HG02840 (cell line): ENCODE data around the gene USP34.

Source experiments
- ATAC-seq: cut with Tn5 transposase; IDR thresholded peaks from one replicate; pipeline ENCODE4 v1.9.1; 2021; ENCODE audit warnings: mild to moderate bottlenecking, moderate library complexity, moderate number of reproducible peaks; ENCODE audit not compliant: unreplicated experiment, low FRiP score

USP34 gene

DNA sequence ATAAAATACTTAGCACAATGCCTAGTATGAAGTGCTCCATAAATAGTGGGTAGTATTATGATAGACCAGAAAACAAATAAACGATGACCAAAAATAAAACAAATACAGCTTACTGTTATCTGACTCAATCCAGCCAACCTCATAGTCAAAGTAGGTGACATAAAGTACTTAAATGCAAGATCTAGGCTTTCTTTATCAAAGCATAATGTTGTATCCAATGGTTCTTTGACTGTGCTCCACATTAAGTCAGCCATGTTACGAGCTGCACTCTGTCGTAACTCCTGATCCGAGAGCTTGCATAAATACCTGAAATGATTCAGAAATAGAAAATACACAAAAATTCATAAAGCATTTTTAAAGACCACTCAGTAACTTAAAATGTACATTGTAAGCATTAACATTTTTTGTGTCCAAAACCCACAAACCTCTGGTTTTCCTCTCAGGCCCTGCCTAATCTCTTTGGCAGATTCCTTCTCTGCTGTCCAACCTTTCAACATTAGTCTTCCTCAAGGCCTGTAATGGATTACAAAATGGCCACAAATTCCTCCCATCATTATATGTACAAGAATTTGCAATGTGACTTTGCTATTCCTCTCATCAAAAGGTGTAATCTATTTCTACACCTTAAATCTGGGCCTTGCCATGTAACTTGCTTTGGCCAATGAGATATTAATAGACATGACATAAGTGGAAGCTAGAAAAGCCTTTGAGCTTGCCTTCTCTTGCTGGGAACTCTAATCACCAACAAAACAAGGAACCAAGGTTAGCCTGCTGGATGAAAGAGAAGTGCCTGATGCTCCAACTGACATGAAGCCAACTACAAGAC is 90.6 kb downstream of the USP34 start:
- ATAC-seq: no peak

DNA sequence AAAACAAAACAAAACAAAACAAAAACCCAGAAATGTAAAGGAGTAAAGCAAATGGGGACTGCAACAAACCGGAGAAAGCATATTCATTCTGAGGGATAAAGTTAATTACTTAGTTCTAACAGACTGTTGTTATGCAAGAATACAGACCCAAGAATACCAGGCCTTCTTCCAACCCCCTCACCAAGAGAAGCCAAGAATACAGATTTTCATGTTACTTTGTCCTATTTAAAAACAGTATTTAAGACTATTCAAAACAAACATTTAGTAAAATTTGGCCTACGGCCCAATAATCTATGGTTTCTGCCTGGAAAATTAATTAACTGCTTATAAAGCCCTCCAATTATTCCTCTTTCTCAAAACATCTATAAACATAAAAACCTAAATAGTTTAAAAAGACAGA is 91.4 kb downstream of the USP34 start:
- no peak for ATAC-seq

DNA sequence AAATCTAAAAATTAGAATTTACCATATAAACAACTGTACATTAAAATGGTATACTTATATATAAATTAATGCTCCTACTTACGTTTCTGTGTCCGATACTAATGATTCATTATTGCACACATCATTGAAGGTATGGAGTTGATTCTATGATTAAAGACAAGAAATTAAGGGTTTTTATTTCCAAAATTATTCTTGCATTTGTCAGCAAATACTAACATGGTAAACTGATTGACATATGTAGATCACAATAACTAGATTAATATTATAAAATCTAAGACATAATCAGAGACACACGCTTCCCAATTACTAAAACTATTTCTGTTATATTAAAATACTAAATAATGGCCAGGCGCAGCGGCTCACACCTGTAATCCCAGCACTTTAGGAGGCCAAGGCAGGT is 92.6 kb downstream of the USP34 start:
- ATAC-seq: no peak

- ATAC-seq: no peak
Observed at GRCh38 chr2:61377046-61377445, 93.8 kb downstream of the USP34 start.

GRCh38 chr2:61376211-61376610 is 94.7 kb downstream of the USP34 start:
- no peak for ATAC-seq

- ATAC-seq: no peak
Observed at GRCh38 chr2:61371027-61371426, 99.9 kb downstream of the USP34 start.

DNA sequence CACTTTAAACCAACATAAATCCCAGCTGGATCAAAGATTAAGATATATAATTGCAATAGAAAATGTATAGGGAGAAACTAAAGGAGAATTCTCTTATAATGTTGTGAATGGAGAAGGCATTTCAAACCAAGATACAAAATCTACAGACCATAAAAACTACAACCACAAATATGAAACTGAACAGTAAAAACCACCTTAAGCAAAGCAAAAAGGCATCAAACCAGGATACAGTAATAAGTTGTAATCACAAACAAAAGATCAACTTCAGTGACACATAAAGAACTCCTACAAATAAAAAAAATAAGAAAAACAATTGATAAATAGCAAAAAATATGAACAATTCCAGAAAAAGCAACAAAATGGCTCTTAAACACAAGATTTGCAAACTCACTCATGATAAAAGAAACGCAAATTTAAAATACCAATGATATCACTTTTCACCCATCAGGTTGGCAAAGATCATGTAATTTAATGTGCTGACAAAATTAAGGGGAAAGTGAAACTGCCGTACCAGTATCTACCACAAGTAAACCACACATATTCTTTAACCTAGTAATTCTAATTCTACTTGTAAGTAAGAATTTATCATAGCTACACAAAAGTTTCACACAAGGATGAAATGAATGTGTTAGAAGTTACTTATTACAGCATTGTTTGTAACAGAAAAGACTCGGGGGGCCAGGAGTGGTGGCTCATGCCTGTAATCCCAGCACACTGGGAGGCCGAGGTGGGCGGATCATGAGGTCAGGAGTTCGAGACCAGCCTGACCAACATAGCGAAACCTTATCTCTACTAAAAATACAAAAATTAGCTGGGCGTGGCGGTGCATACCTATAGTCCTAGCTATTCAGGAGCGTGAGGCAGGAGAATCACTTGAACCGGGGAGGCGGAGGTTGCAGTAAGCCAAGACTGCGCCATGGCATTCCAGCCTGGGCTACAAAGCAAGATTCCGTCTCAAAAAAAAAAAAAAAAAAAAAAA is 101.9 kb downstream of the USP34 start:
- ATAC-seq: no peak

- no peak for ATAC-seq
Observed at GRCh38 chr2:61367177-61367576, 103.7 kb downstream of the USP34 start.

GRCh38 chr2:61363580-61363979 is 107.3 kb downstream of the USP34 start:
- ATAC-seq: no peak

DNA sequence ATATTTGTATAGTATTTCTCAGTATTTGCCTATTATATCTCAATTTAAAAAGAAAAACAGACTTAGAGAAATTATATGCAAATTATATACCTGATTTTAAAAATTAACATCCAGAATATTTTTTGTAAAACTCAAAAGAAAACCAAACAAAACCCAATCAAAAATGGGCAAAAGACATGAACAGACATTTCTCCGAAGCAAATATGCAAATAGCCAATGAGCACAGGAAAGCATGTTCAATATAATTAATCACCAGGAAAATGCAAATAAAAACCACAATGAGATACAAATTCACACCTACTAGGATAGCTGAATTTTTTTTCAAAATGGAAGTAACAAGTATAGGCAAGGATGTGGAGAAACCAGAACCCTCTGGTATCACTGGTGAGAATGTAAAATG is 108.0 kb downstream of the USP34 start:
- ATAC-seq: no peak

DNA sequence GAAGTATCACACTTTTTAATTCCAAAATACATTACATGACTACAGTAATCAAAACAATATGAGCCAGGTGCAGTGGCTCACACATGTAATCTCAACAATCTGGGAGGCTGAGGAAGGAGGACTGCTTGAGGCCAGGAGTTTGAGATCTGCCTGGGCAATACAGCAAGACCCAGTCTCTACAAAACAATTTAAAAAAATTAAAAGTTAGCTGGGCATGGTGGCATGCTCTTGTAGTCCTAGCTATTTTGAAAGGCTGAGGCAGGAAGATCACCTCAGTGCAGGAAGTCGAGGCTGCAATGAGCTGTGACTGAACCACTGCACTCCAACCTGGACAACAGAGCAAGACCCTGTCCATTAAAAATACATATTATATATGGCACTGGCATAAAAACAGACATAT is 109.8 kb downstream of the USP34 start:
- no peak for ATAC-seq

- no peak for ATAC-seq
Observed at GRCh38 chr2:61359058-61359457, 111.8 kb downstream of the USP34 start.

DNA sequence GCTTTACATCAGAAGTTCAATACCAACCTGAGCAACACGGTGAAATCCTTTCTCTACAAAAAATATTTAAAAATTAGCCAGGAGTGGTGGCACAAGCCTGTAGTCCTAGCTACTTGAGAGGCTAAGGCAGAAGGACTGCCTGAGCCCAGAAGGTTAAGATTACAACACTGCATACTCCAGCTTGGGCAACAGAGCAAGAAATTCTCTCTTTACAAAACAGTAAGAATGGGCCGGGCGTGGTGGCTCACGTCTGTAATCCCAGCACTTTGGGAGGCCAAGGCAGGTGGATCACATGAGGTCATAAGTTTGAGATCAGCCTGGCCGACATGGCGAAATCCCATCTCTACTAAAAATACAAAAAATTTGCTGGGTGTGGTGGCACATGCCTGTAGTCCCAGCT is 113.2 kb downstream of the USP34 start:
- ATAC-seq: no peak

DNA sequence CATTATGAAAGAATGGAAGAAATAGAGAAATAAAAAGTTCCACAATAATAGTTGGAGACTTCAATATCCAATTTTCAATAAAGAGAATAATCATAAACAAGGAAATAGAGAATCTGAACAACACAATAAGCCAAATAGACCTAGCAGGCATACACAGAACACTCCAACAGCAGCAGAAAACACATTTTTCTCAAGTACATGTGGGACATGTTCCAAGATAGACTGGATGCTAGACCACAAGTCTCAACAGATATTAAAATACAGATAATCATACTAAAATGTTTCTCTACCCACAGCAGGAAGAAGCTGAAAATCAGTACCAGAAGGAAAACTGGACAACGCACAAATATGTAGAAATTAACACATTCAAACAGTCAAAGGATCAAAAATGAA is 113.9 kb downstream of the USP34 start:
- ATAC-seq: no peak

DNA sequence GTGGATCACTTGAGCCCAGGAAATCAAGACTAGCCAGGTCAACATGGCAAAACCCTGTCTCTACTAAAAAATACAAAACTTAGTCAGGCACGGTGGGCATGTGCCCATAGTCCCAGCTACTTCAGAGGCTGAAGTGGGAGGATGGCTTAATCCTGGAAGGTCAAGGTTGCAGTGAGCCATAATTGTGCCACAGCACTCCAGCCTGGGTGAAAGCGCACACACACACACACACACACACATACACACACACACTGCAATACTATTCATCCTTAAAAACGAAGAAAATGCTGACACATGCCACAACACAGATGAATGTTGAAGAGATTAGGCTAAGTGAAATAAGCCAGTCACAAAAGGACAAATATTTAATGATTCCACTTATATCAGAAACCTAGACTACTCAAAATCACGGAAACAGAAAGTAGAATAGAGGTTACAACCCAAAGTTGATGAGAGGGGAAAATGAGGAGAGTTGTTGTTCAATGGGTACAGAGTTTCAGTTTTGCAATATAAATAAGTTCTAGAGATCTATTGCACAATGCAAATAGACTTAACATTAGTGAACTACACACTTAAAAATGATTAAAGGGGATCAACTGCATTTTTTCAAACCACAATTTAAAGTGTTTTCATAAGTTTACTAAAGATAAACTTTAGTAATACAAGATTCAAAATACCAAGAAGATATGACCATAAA is 114.5 kb downstream of the USP34 start:
- no peak for ATAC-seq

DNA sequence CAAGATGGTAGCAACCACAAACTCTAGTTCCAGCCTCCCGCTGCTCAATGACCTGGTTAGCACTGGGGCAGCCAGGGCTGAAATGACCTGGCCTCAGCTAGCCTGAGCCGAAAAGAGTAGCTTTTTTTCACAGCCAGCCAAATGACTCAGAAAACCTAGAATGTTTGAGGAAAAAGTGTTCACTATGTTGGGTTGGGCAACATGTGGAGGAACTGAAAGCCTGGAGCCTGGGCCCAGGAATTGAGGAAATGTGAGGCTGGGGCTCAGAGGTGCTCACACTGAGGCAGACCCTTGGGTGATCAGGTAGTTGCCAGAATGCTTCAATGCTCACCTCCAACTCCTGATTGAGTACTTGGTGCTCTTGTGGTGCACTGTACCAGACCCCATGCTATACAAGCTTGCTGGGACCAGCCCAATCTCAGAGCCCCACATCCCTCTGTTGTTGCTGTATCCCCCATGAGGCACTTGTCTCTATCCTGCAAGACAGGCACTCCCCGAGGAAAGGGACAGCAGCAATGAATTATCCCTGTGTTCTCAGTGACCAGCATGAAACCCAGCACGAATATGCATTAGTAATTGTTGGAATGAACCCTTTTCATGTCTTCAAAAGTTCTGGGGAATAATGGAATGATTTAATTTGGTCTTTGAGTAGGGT is 116.2 kb downstream of the USP34 start:
- ATAC-seq: no peak

- no peak for ATAC-seq
Observed at GRCh38 chr2:61353909-61354308, 117.0 kb downstream of the USP34 start.

GRCh38 chr2:61350777-61351176 is 120.1 kb downstream of the USP34 start:
- ATAC-seq: no peak

- ATAC-seq: no peak
Observed at GRCh38 chr2:61343141-61343540, 127.7 kb downstream of the USP34 start.

DNA sequence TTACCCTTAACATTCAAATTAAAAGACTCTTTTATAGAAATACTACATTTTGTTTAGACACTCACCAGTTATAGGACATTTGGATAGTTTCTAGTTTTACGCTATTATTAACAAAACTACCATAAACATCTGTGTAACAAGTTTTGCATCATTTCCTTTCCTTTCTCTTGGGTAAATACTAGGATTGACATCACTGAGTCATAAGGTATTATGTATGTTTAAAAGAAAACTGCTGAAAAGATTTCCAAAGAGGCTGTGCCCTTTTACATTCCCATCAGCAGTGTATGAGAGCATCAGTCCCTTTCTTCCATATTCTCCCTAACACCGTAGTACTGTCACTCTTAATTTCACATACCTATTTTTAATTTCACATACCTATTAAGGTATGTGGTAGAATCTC is 130.6 kb downstream of the USP34 start:
- ATAC-seq: no peak
